CD14-positive monocyte (primary cell): ENCODE measurements around the gene ZFYVE28. TPM values are rescaled to one million over a fixed set of nuclear protein-coding genes. Genes with fewer than 3 reads are reported as not detected.

Experiments
- DNase-seq, 3 donors: peaks; one replicate each; pipeline ENCODE4 v3.0.0-alpha.2; 2011 to 2022
- H2AFZ ChIP-seq: 2 replicates; pipeline ENCODE4 v1.6.0; 2012; ENCODE audit warnings: mild to moderate bottlenecking, low read depth, low read length, inconsistent platforms; ENCODE audit not compliant: insufficient read depth, poor library complexity, severe bottlenecking
- H3K27ac ChIP-seq, 2 donors: 1 replicate in 1 of 2; 2 replicates in 1 of 2; pipeline ENCODE4 v1.5.1; 2012 to 2013; ENCODE audit warnings: low read length in 2 of 2, control low read depth in 1 of 2, inconsistent platforms in 1 of 2, low read depth in 1 of 2, mild to moderate bottlenecking in 1 of 2
- H3K27me3 ChIP-seq, 2 donors: one replicate each; pipeline versions ENCODE4 v1.6.0 to v1.6.1; 2011 to 2013; ENCODE audit warnings: low read length in 2 of 2; ENCODE audit not compliant: control insufficient read depth in 2 of 2, insufficient read depth in 2 of 2
- H3K36me3 ChIP-seq, 2 donors: replicated peaks in 1 of 2; 1 replicate in 1 of 2; 2 replicates in 1 of 2; pipeline versions ENCODE4 v1.5.1 to v1.6.1; 2012 to 2013; ENCODE audit warnings: low read length in 2 of 2, control low read depth in 1 of 2, inconsistent platforms in 1 of 2, mild to moderate bottlenecking in 1 of 2; ENCODE audit not compliant: insufficient read depth in 2 of 2, control insufficient read depth in 1 of 2
- H3K4me1 ChIP-seq, 2 donors: 1 replicate in 1 of 2; 2 replicates in 1 of 2; pipeline versions ENCODE4 v1.5.1 to v1.6.1; 2012 to 2013; ENCODE audit warnings: low read length in 2 of 2, control low read depth in 1 of 2, inconsistent platforms in 1 of 2, mild to moderate bottlenecking in 1 of 2, moderate library complexity in 1 of 2; ENCODE audit not compliant: insufficient read depth in 2 of 2, control insufficient read depth in 1 of 2
- H3K4me2 ChIP-seq: replicated peaks from 2 replicates; pipeline ENCODE3; 2012; ENCODE audit warnings: low read length, moderate library complexity, mild to moderate bottlenecking; ENCODE audit not compliant: poor library complexity, severe bottlenecking; ENCODE audit errors: extremely low read depth
- H3K4me3 ChIP-seq, 3 experiments: fragments of 200-600 bp in 1 of 3; sonication (generic) in 1 of 3; replicated peaks in 1 of 3; 1 replicate in 2 of 3; 2 replicates in 1 of 3; pipeline ENCODE4 v1.5.1; 2011 to 2013; ENCODE audit warnings: low read length in 3 of 3, mild to moderate bottlenecking in 3 of 3, control low read depth in 2 of 3, low read depth in 2 of 3, inconsistent platforms in 1 of 3, moderate library complexity in 1 of 3
- H3K79me2 ChIP-seq: 2 replicates; pipeline ENCODE4 v1.6.0; 2012; ENCODE audit warnings: mild to moderate bottlenecking, control low read depth, inconsistent platforms, low read length, moderate library complexity; ENCODE audit not compliant: insufficient read depth
- H3K9ac ChIP-seq: 2 replicates; pipeline ENCODE4 v1.6.0; 2017; ENCODE audit warnings: low read length, mild to moderate bottlenecking; ENCODE audit not compliant: insufficient read depth, poor library complexity, severe bottlenecking
- H3K9me3 ChIP-seq, 2 donors: replicated peaks in 1 of 2; 1 replicate in 1 of 2; 2 replicates in 1 of 2; pipeline versions ENCODE4 v1.5.1 to v1.6.1; 2012 to 2013; ENCODE audit warnings: low read length in 2 of 2, control low read depth in 1 of 2; ENCODE audit not compliant: control insufficient read depth in 1 of 2, insufficient read depth in 1 of 2
- H4K20me1 ChIP-seq: 2 replicates; pipeline ENCODE4 v1.6.0; 2012; ENCODE audit warnings: mild to moderate bottlenecking, low read length, control low read depth, moderate library complexity; ENCODE audit not compliant: insufficient read depth
- H3K27ac Mint-ChIP-seq, 7 donors: one replicate each; pipeline ENCODE4 v1.8.0; 2020; ENCODE audit warnings: mild to moderate bottlenecking in 7 of 7, mixed read lengths in 7 of 7, moderate library complexity in 6 of 7, inconsistent platforms in 2 of 7
- H3K27me3 Mint-ChIP-seq, 3 donors: one replicate each; pipeline ENCODE4 v1.8.0; 2021 to 2022; ENCODE audit warnings: low read depth in 3 of 3, mild to moderate bottlenecking in 3 of 3, mixed read lengths in 3 of 3, moderate library complexity in 3 of 3, inconsistent platforms in 1 of 3
- H3K36me3 Mint-ChIP-seq, 2 donors: one replicate each; pipeline ENCODE4 v1.8.0; 2020; ENCODE audit warnings: mixed read lengths in 2 of 2, inconsistent platforms in 1 of 2, mild to moderate bottlenecking in 1 of 2
- H3K4me1 Mint-ChIP-seq: one replicate; pipeline ENCODE4 v1.8.0; 2020; ENCODE audit warnings: mild to moderate bottlenecking, mixed read lengths
- H3K4me3 Mint-ChIP-seq, 2 donors: one replicate each; pipeline ENCODE4 v1.8.0; 2020; ENCODE audit warnings: mild to moderate bottlenecking in 2 of 2, mixed read lengths in 2 of 2, moderate library complexity in 1 of 2
- H3K9me3 Mint-ChIP-seq, 7 donors: one replicate each; pipeline ENCODE4 v1.8.0; 2020 to 2022; ENCODE audit warnings: mixed read lengths in 7 of 7, mild to moderate bottlenecking in 6 of 7, moderate library complexity in 6 of 7, inconsistent platforms in 2 of 7
- WGBS: methylation state at CpG from one replicate; pipeline ENCODE4 v1.1.5; 2013; ENCODE audit warnings: missing lambda C conversion rate; ENCODE audit not compliant: insufficient coverage; 5-methylcytosine and 5-hydroxymethylcytosine counted together
- intact Hi-C, 2 donors: fragments of 100-400 bp; cut with micrococcal nuclease; formaldehyde crosslinking; loops; one replicate each; pipeline versions ENCODE4 v1.15.0 to v1.15.1; 2023
- polyA plus RNA-seq, 3 donors: library from polyadenylated mRNA; depleted of rRNA in 1 of 3; unstranded in 2 of 3; stranded (reverse) in 1 of 3; fragments of 300-500 nt in 2 of 3; fragments of >200 nt in 1 of 3; fragmentation: Illumina TruSeq in 2 of 3; gene quantifications; 1 replicate in 2 of 3; 2 replicates in 1 of 3; pipeline ENCODE4 v1.2.3, GENCODE V29; 2012 to 2021
- TF ChIP-seq, protein P1 (sequence below): fragments of 200-600 bp; IDR thresholded peaks from one replicate; pipeline ENCODE4 v1.8.0; 2022; ENCODE audit warnings: antibody characterized with exemption, mild to moderate bottlenecking

ZFYVE28 gene
- polyA plus RNA-seq, 3 donors, result 1.0 to 4.4 (median 1.1) TPM

GRCh38 chr4:2318476-2318875, 100.0 kb downstream of the ZFYVE28 start:
- no peak overlapping the region for H3K9ac ChIP-seq
- intact Hi-C loops, result no loop called here
- Mint-ChIP-seq H3K4me1 (no peaks in the 10 kb centered on the region), H3K27ac (no peak overlapping the region), H3K4me3 (no peak overlapping the region), H3K27me3 (peaks cover 3% of the 10 kb centered on the region in 3 donors), H3K36me3 (no peaks in the 10 kb centered on the region), H3K9me3 (peaks cover 0 to 6% (median 1%) of the 10 kb centered on the region in 7 donors)
- no peak overlapping the region for H3K27ac ChIP-seq
- no peaks in the 10 kb centered on the region for H4K20me1 ChIP-seq
- H3K4me2 ChIP-seq, result no peak overlapping the region
- TF ChIP-seq, protein P1, sequence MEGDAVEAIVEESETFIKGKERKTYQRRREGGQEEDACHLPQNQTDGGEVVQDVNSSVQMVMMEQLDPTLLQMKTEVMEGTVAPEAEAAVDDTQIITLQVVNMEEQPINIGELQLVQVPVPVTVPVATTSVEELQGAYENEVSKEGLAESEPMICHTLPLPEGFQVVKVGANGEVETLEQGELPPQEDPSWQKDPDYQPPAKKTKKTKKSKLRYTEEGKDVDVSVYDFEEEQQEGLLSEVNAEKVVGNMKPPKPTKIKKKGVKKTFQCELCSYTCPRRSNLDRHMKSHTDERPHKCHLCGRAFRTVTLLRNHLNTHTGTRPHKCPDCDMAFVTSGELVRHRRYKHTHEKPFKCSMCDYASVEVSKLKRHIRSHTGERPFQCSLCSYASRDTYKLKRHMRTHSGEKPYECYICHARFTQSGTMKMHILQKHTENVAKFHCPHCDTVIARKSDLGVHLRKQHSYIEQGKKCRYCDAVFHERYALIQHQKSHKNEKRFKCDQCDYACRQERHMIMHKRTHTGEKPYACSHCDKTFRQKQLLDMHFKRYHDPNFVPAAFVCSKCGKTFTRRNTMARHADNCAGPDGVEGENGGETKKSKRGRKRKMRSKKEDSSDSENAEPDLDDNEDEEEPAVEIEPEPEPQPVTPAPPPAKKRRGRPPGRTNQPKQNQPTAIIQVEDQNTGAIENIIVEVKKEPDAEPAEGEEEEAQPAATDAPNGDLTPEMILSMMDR, result no peak
- no peak overlapping the region for H3K4me3 ChIP-seq
- no peaks in the 10 kb centered on the region for H3K36me3 ChIP-seq
- H3K27me3 ChIP-seq, result no peaks in the 10 kb centered on the region
- no peaks in the 10 kb centered on the region for H3K9me3 ChIP-seq
- WGBS, result 98% methylated on average over 12 of the region's 12 CpGs
- peak in 1 of 3 donors; percentile 1 for DNase-seq
- no peak overlapping the region for H2AFZ ChIP-seq
- no peaks in the 10 kb centered on the region for H3K4me1 ChIP-seq
- no peaks in the 10 kb centered on the region for H3K79me2 ChIP-seq

GRCh38 chr4:2313366-2313765, 105.1 kb downstream of the ZFYVE28 start:
- Histone ChIP-seq H3K4me2 (no peak overlapping the region), H3K79me2 (no peaks in the 10 kb centered on the region), H4K20me1 (no peaks in the 10 kb centered on the region), H3K4me3 (no peak overlapping the region), H2AFZ (no peak overlapping the region), H3K27me3 (no peaks in the 10 kb centered on the region), H3K27ac (no peak overlapping the region), H3K36me3 (no peaks in the 10 kb centered on the region), H3K9me3 (peaks cover 0 to 9% of the 10 kb centered on the region in 2 donors), H3K9ac (no peak overlapping the region), H3K4me1 (no peaks in the 10 kb centered on the region)
- Mint-ChIP-seq H3K36me3 (no peaks in the 10 kb centered on the region), H3K27ac (no peak overlapping the region), H3K27me3 (peaks cover under 1 to 8% (median 4%) of the 10 kb centered on the region in 3 donors), H3K9me3 (peaks cover 0 to 25% (median 12%) of the 10 kb centered on the region in 7 donors), H3K4me1 (no peaks in the 10 kb centered on the region), H3K4me3 (no peak overlapping the region)
- DNase-seq, result no peak
- 74% methylated on average over 4 of the region's 5 CpGs for WGBS
- TF ChIP-seq, protein P1, result no peak
- intact Hi-C loops, result no loop called here
